ENCODE results near the gene TAB2. TPM values are rescaled to one million over a fixed set of nuclear protein-coding genes. Genes with fewer than 3 reads are reported as not detected.

Gene TAB2
- total RNA-seq, 1 experiment from 2014 or later: 52.2 TPM

- Histone ChIP-seq H3K4me1 (ENCODE audit: insufficient read depth, low read length, poor library complexity, severe bottlenecking) (no peaks in the 10 kb centered on the region), H3K36me3 (ENCODE audit: insufficient read depth, low read length, poor library complexity, severe bottlenecking) (no peaks in the 10 kb centered on the region), H3K4me3 (ENCODE audit: low read depth, low read length, poor library complexity, severe bottlenecking) (no peak overlapping the region), H3K27ac (ENCODE audit: low read depth, low read length, poor library complexity, severe bottlenecking) (no peak overlapping the region), H3K9me3 (ENCODE audit: low read depth, low read length, poor library complexity, severe bottlenecking) (no peaks in the 10 kb centered on the region), H3K27me3 (replicated peaks; ENCODE audit: insufficient read depth, low read depth, low read length, poor library complexity) (no peaks in the 10 kb centered on the region)
- ChIA-PET POLR2A (ENCODE audit: low non-redundant PET) (no interaction called here), CTCF (no interaction called here)
- TF ChIP-seq EZH2 (IDR thresholded peaks at IDR 0.05; ENCODE audit: borderline replicate concordance, low read depth, low read length, poor library complexity, severe bottlenecking) (no peak), CTCF (conservative IDR thresholded peaks at IDR 0.05; ENCODE audit: low read depth, low read length) (no peak)
- intact Hi-C loops (cut with micrococcal nuclease; ENCODE audit: unreplicated experiment): no loop called here
- no peak for DNase-seq (ENCODE audit: low spot score)
- BruUV-seq (replicated peaks): no TSS peak
Measured at GRCh38 chr6:149289966-149290365, 27.5 kb upstream of the TAB2 start.

- DNase-seq (ENCODE audit: low spot score): no peak
- no peaks in the 10 kb centered on the region for H3K36me3 ChIP-seq (ENCODE audit: insufficient read depth, low read length, poor library complexity, severe bottlenecking)
- no peaks in the 10 kb centered on the region for H3K4me1 ChIP-seq (ENCODE audit: insufficient read depth, low read length, poor library complexity, severe bottlenecking)
- ChIA-PET POLR2A (ENCODE audit: low non-redundant PET) (no interaction called here), CTCF (no interaction called here)
- H3K9me3 ChIP-seq (ENCODE audit: low read depth, low read length, poor library complexity, severe bottlenecking): no peaks in the 10 kb centered on the region
- H3K27me3 ChIP-seq (replicated peaks; ENCODE audit: insufficient read depth, low read depth, low read length, poor library complexity): no peaks in the 10 kb centered on the region
- BruUV-seq (replicated peaks): no TSS peak
- intact Hi-C loops (cut with micrococcal nuclease; ENCODE audit: unreplicated experiment): no loop called here
- no peak overlapping the region for H3K4me3 ChIP-seq (ENCODE audit: low read depth, low read length, poor library complexity, severe bottlenecking)
- no peak for TF ChIP-seq CTCF (conservative IDR thresholded peaks at IDR 0.05; ENCODE audit: low read depth, low read length)
- TF ChIP-seq EZH2 (IDR thresholded peaks at IDR 0.05; ENCODE audit: borderline replicate concordance, low read depth, low read length, poor library complexity, severe bottlenecking): no peak
- H3K27ac ChIP-seq (ENCODE audit: low read depth, low read length, poor library complexity, severe bottlenecking): no peak overlapping the region
Measured at GRCh38 chr6:149293244-149293643, 24.3 kb upstream of the TAB2 start.

- TF ChIP-seq CTCF (conservative IDR thresholded peaks at IDR 0.05; ENCODE audit: low read depth, low read length) (no peak), EZH2 (IDR thresholded peaks at IDR 0.05; ENCODE audit: borderline replicate concordance, low read depth, low read length, poor library complexity, severe bottlenecking) (no peak)
- no peaks in the 10 kb centered on the region for H3K9me3 ChIP-seq (ENCODE audit: low read depth, low read length, poor library complexity, severe bottlenecking)
- H3K27me3 ChIP-seq (replicated peaks; ENCODE audit: insufficient read depth, low read depth, low read length, poor library complexity): no peaks in the 10 kb centered on the region
- no TSS peak for BruUV-seq (replicated peaks)
- POLR2A ChIA-PET (ENCODE audit: low non-redundant PET): no interaction called here
- no peak for DNase-seq (ENCODE audit: low spot score)
- H3K36me3 ChIP-seq (ENCODE audit: insufficient read depth, low read length, poor library complexity, severe bottlenecking): no peaks in the 10 kb centered on the region
- CTCF ChIA-PET: no interaction called here
- intact Hi-C loops (cut with micrococcal nuclease; ENCODE audit: unreplicated experiment): no loop called here
- no peaks in the 10 kb centered on the region for H3K4me1 ChIP-seq (ENCODE audit: insufficient read depth, low read length, poor library complexity, severe bottlenecking)
- no peak overlapping the region for H3K27ac ChIP-seq (ENCODE audit: low read depth, low read length, poor library complexity, severe bottlenecking)
- H3K4me3 ChIP-seq (ENCODE audit: low read depth, low read length, poor library complexity, severe bottlenecking): no peak overlapping the region
Measured at GRCh38 chr6:149300563-149300962, 16.9 kb upstream of the TAB2 start.

Measured in A673 (cell line).